GM18526 (cell line): ENCODE measurements around the gene ATAD3C.
A peak's percentile ranks its signal among the peaks of the same experiment; 100 is the strongest.

Experiments used
- POLR2A ChIP-seq: IDR thresholded peaks from 3 replicates; pipeline ENCODE4 v1.6.1; 2011; ENCODE audit not compliant: insufficient read length; ENCODE audit errors: extremely low read depth

Gene ATAD3C

DNA sequence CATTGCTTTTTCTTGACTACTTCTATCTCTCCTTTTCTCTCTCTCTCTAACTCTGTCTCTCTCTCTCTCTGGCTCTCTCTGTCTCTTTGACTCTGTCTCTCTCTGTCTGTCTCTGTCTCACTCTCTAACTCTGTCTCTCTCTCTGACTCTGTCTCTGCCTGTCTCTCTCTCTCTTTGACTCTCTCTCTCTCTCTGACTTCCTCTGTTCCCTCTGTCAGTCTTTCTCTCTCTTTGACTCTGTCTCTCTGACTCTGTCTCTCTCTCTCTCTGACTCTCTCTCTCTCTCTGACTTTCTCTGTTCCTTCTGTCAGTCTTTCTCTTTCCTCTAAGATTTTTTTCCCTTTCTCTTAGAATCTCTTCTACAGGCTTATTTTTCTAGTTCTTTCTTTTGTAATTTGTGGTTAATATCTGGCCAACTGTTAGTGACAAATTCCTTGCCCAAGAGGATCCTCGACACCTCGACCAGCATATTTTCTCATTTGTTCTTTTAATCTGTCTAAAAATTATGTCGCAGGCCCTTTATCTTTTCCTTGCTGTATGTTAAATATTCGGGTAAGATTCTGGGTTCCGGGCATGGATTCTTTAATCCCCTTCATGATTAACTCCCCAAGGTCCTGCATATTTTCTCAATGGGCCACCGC is at the start of gene ATAD3C:
ATAD3C (plus strand) TSS at position 591 of the 641 bp plus-strand sequence. CDS start 995 bp downstream, outside the sequence.
- no peak for TF ChIP-seq POLR2A

- TF ChIP-seq POLR2A, result peak; percentile 4
These were observed 49.5 kb upstream of the ATAD3C start for GRCh38 chr1:1399872-1400575.

GRCh38 chr1:1400576-1401456 is 48.7 kb upstream of the ATAD3C start:
- TF ChIP-seq POLR2A, result peak; percentile 36

- TF ChIP-seq POLR2A, result no peak
These were observed 48.0 kb upstream of the ATAD3C start for GRCh38 chr1:1401457-1402010.

DNA sequence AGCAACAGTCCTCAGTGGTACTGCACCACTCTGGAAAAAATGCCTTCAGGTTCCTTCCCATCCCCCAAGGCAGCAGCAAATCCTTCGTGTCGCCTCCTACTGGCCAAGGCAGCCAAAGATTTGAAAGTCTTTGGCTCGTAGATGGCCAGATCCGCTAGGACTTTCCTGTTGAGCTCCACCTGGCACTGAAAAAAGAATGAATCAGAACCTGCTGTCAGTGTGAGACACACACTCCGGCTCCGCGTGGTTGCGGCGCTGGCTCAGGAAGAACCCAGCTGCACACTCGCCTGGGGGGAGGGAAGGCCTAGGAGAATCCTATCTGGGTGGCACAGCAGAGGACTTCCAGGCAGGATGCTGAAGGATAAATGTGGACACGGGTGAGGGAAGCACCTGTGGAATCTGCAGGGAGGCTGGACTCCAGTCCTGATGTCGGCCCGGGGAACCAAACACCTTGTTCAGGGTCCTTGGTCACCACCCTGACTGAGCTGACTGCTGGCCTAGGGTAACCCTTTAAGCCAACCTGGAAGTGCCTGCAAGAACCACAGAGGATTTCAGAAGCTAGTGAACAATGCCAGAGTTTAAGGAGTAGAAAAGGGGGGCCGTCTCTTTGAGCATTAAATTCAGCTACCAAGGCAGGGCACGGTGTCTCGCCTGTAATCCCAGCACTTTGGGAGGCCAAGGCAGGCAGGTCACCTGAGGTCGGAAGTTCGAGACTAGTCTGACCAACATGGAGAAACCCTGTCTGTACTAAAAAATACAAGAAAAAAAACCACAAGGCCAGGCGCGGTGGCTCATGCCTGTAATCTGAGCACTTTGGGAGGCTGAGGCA is 47.2 kb upstream of the ATAD3C start:
- TF ChIP-seq POLR2A, result no peak

DNA sequence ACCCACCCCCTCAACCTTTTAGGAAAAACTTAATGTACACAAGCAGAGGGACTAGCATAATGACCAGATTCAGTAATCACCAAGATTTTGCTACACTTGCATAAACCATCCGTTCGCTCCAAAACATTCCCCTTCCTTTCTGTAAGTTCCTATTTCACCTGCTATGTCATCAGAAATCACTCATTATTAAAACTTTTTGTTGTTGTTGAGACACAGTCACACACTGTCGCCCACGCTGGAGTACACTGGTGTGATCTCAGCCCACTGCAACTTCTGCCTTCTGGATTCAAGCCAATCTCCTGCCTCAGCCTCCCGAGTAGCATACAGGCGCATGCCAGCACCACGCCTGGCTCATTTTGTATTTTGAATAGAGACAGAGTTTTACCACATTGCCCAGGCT is 45.8 kb upstream of the ATAD3C start:
- no peak for TF ChIP-seq POLR2A

DNA sequence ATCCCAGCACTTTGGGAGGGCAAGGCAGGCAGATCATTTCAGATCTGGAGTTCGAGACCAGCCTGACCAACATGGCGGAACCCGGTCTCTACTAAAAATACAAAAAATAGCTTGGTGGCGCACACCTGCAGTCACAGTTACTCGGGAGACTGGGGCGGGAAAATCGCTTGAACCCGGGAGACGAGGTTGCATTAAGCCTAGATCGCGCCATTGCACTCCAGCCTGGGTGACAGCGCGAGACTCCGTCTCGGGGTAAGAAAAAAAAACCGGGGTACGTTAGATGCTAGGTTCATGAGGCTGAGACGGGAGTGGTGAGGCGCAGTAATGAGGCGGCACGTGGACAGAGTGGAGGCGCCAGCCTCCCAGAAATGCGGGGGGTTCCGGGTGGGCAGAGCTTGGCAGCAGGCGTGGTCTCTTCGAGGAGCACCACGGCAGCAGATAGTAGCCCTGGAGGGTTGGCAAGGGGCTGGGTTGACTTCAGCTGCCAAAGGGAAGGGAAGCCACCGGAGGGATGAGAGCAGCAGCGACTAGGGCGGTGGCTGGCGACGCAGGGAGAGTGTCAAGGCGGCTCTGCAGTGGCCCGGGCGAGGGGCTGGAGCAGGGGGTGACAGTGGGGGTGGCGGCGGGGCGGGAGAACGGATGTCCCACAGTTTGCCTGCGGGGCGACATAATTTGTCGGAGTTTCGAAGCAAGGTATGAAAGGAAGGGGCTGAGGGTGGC is 43.2 kb upstream of the ATAD3C start:
- TF ChIP-seq POLR2A, result no peak

GRCh38 chr1:1406821-1407635 is 42.5 kb upstream of the ATAD3C start, which contains the start of gene MRPL20:
Gene MRPL20 (minus strand): TSS chr1:1407293. CDS start chr1:1407217, 76 bp downstream.
- TF ChIP-seq POLR2A, result peak; percentile 87

DNA sequence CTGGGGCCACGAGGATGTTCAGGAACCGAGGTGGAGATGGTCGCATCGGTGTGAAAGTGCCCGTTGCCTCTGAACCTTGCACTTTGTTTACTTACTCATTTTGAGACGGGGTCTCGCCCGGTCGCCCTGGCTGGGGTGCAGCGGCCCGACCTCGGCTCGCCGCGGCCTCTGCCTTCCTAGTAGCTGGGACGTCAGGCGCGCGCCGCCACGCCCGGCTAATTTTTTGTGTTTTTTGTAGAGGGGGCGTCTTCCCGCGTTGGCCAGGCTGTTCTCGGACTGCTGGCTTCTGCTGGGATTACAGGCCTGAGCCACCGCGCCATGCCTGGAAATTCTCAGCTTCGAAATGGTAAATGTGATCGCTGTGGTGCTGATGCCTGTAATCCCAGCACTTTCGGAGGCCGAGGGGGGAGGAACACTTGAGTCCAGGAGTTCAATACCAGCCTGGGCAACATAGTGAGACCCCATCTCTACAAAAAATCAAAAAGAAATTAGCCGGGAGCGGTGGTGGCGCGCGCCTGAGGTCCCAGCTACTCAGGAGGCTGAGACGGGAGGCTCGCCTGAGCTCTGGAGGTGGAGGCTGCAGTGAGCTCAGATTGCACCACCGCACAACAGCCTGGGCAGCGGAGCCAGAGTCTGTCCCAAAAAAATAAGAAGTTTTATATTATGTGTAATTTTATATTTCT is 41.7 kb upstream of the ATAD3C start:
- TF ChIP-seq POLR2A, result no peak

GRCh38 chr1:1411626-1412025 is 37.9 kb upstream of the ATAD3C start:
- TF ChIP-seq POLR2A, result no peak

GRCh38 chr1:1415751-1416150 is 33.7 kb upstream of the ATAD3C start:
- no peak for TF ChIP-seq POLR2A
